HepG2 (cell line): ENCODE results near the gene LHPP. TPM values are rescaled to one million over a fixed set of nuclear protein-coding genes. Genes with fewer than 3 reads are reported as not detected.

Experiments used
- ATF2 ChIP-seq: sonication (generic); formaldehyde crosslinking; IDR thresholded peaks from 2 replicates; pipeline ENCODE4 v1.4.0; 2020; ENCODE audit warnings: missing genetic modification reagents
- FOXC1 ChIP-seq: sonication (generic); formaldehyde crosslinking; IDR thresholded peaks from 2 replicates; pipeline ENCODE4 v1.8.0; 2022; ENCODE audit warnings: mild to moderate bottlenecking, missing genetic modification reagents, borderline replicate concordance
- KAT8 ChIP-seq: IDR thresholded peaks from 2 replicates; pipeline ENCODE4 v1.6.1; 2016; ENCODE audit warnings: missing genetic modification reagents, missing compliant biosample characterization
- PLSCR1 ChIP-seq: sonication (generic); formaldehyde crosslinking; IDR thresholded peaks from 2 replicates; pipeline ENCODE4 v1.5.0; 2020; ENCODE audit warnings: missing genetic modification reagents, mild to moderate bottlenecking, borderline replicate concordance
- POGK ChIP-seq: sonication (generic); formaldehyde crosslinking; conservative IDR thresholded peaks from 2 replicates; pipeline ENCODE4 v1.8.0; 2022; ENCODE audit warnings: mild to moderate bottlenecking, moderate library complexity, missing genetic modification reagents
- SIX1 ChIP-seq: sonication (generic); formaldehyde crosslinking; IDR thresholded peaks from 2 replicates; pipeline ENCODE4 v1.4.0; 2020; ENCODE audit warnings: missing genetic modification reagents, borderline replicate concordance
- ZBTB40 ChIP-seq, 2 experiments: fragments of 450-650 bp in 1 of 2; sonication (generic) in 1 of 2; formaldehyde crosslinking in 1 of 2; IDR thresholded peaks; 2 replicates each; pipeline versions ENCODE4 v1.6.1 to v1.8.0; 2016 to 2022; ENCODE audit warnings: antibody characterized with exemption in 1 of 2, mild to moderate bottlenecking in 1 of 2, missing genetic modification reagents in 1 of 2
- ZNF709 ChIP-seq: sonication (generic); formaldehyde crosslinking; IDR thresholded peaks from 2 replicates; pipeline ENCODE4 v1.5.0; 2020; ENCODE audit warnings: mild to moderate bottlenecking, missing genetic modification reagents
- ZNF891 ChIP-seq: sonication (generic); formaldehyde crosslinking; IDR thresholded peaks from 2 replicates; pipeline ENCODE4 v1.5.0; 2020; ENCODE audit warnings: mild to moderate bottlenecking, missing genetic modification reagents
- polyA plus RNA-seq, 8 experiments: library from polyadenylated mRNA; depleted of rRNA in 3 of 8; stranded (reverse) in 7 of 8; unstranded in 1 of 8; fragments of >200 nt; fragmentation: Illumina TruSeq in 4 of 8; extraction: Trizol in 4 of 8; gene quantifications; 2 replicates each; pipeline versions ENCODE4 v1.2.1 to v1.2.3, GENCODE V29; 2011 to 2016; ENCODE audit warnings: low read depth in 4 of 8, missing spikeins in 1 of 8, mixed read lengths in 1 of 8; ENCODE audit not compliant: insufficient read depth in 1 of 8
- total RNA-seq, 5 experiments: library from RNA; depleted of rRNA; stranded (reverse); fragments of >200 nt; fragmentation: Illumina TruSeq; extraction: Trizol; gene quantifications; 2 replicates each; pipeline ENCODE4 v1.2.3, GENCODE V29; 2016; ENCODE audit warnings: low read depth in 1 of 5

Gene LHPP
- total and polyA plus RNA-seq, 2 of the 13 experiments (the other 11 are each of a cell fraction or from before 2014, with no cell fraction given), result 5.2 to 13.1 TPM

GRCh38 chr10:124476043-124476725 is 14.6 kb downstream of the LHPP start (continued):
- TF ChIP-seq ZBTB40 (IDR thresholded peaks at IDR 0.05) (no peak), ZBTB40 (CRISPR knock-in tag; IDR thresholded peaks at IDR 0.05) (peak; percentile 48; the same call in 1 of the 2 replicates), FOXC1 (CRISPR knock-in tag) (peak; percentile 79; the same call in 1 of the 2 replicates), ZNF709 (CRISPR knock-in tag) (no peak), SIX1 (CRISPR knock-in tag) (no peak), PLSCR1 (CRISPR knock-in tag) (no peak), POGK (CRISPR knock-in tag) (peak; percentile 54; the same call in 1 of the 2 replicates), KAT8 (CRISPR knock-in tag) (0 out of 2 replicates have a peak, but pooled peaks have one; percentile 39), ZNF891 (CRISPR knock-in tag) (no peak), ATF2 (CRISPR knock-in tag) (peak; percentile 44; the same call in 1 of the 2 replicates)
